ENCODE results near the gene CASR.

The CASR gene

DNA sequence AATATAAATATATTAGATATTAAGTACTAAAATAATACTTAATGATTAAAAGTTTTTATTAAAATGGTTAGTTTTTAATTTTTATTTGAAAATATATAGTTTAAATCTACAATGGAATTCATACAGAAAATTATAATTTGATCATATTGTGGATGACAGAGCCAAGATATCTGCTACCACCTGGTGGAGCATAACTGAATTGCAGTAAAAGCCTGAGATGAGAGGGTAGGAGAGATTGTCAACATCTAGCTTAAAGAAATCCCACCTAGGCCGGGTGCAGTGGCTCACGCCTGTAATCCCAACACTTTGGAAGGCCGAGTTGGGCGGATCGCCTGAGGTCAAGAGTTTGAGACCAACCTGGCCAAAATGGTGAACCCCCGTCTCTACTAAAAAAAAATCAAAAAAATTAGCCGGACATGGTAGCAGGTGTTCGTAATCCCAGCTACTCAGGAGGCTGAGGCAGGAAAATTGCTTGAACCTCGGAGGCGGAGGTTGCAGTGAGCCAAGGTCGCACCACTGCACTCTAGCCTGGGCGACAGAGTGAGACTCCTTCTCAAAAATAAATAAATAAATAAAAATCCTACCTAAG is 116.5 kb downstream of the CASR start:
- in situ Hi-C loops (cut with MboI; ENCODE audit: low sequenced_read_pairs): no loop called here

GRCh38 chr3:122301063-122301462 is 117.6 kb downstream of the CASR start:
- in situ Hi-C loops (cut with MboI; ENCODE audit: low sequenced_read_pairs): no loop called here

DNA sequence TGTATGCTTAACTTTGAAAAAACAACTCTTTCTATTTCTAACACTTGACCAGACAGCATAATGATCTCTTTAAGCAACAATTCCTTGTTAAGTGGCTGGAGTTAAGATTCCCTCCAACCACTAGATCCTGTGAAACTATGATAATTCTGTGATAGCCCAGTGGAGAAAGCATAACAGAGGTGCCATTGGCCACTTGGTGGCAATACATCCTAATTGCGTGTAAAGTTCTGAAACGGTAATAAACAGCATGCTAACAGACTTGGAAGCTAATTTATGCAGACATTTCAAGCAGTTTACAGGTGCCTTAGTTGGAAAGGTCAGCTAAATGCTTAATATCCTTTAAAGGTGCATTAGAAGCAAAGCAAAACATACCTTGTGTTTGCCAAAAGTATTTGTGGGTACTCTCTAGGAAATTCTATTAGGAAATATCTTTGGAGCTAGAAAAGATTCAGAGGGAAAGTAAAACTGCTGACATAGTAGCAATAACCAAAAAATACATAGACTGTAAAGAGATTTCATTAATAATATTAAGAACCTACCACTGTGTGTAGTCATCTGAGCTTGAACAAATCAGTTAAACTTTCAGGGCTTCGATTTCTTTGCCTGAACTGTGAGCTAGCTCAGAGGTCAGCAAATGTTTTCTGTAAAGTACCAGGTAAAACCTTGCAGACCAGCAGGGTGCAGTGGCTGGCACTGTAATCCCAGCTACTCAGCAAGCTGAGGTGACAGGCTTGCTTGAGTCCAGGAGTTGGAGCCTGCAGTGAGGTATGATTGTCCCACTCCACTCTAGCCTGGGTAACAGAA is 122.6 kb downstream of the CASR start:
- in situ Hi-C loops (cut with MboI; ENCODE audit: low sequenced_read_pairs): no loop called here

DNA sequence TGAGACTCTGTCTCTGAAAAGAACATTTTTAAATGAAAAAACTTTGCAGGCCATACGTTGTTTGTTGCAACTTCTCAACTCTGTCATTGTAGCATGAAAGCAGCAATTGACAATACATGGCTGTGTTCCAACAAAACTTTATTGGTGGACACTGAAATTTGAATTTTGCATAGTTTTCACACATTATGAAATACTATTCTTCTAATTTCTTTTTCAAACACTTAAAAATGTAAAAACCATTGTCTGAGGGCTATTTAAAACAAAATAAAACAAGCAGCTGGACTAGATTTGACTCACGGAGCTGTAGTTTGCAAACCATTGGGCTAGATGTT is 123.1 kb downstream of the CASR start:
- in situ Hi-C loops (cut with MboI; ENCODE audit: low sequenced_read_pairs): no loop called here

GRCh38 chr3:122307094-122307687 is 123.7 kb downstream of the CASR start:
- in situ Hi-C loops (cut with MboI; ENCODE audit: low sequenced_read_pairs): no loop called here

DNA sequence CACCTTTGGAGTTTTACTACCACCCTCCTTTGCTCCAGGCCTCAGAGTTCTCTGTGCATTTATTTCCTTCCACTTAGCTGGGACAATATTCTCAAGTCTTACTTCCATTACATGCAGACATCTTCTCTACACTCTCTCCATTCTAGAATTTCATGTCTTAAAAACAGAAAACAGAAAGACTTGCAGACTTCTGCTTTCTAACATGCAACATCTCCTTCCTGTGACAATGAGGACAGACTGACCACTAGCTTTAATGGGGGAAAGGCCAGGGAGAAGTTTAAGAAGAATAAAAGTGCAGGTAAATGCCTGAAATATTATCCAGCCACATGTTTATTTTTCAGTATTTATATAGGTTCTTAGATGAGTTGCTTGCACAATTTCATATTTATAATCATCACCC is 124.5 kb downstream of the CASR start:
- in situ Hi-C loops (cut with MboI; ENCODE audit: low sequenced_read_pairs): no loop called here

- in situ Hi-C loops (cut with MboI; ENCODE audit: low sequenced_read_pairs): no loop called here
Measured at GRCh38 chr3:122310361-122310760, 126.9 kb downstream of the CASR start.

DNA sequence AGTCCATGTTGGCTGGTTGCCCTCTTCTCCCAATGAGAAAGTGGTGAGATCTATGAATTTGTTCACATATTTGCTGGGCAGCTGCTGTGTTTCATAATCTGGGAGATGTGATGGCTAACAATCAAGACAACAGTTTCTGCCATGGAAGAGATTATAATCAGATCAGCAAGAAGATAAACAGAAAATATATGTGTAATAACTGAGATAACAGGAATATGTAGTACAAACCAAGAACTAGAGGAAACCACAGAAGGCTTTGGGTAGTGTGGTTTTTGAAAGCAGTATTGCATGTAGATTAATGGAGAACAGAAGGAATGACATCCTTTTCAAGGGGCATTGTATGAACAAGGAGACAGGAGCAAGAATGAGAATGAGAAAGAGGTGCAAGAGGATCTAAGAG is 129.4 kb downstream of the CASR start:
- in situ Hi-C loops (cut with MboI; ENCODE audit: low sequenced_read_pairs): no loop called here

GRCh38 chr3:122313281-122313680 is 129.8 kb downstream of the CASR start:
- in situ Hi-C loops (cut with MboI; ENCODE audit: low sequenced_read_pairs): no loop called here

- in situ Hi-C loops (cut with MboI; ENCODE audit: low sequenced_read_pairs): no loop called here
Measured at GRCh38 chr3:122314228-122314876, 130.9 kb downstream of the CASR start.

DNA sequence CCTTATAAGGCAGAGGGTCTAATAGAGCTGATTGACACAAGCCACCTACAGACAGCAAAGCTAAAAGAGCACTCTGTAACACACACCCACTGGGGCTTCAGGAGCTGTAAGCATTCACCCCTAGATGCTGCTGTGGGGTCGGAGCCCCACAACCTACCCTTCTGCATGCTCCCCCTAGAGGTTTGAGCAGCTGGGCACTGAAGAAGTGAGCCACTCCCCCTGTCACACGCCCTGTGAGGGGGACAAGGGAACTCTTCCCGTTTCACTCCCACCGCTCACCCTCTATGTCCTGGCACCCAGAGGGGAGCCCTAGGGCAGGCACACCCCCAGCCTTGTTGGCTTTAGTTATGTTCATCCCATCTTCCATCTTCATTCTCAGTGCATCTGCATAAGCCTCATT is 132.2 kb downstream of the CASR start:
- in situ Hi-C loops (cut with MboI; ENCODE audit: low sequenced_read_pairs): no loop called here

DNA sequence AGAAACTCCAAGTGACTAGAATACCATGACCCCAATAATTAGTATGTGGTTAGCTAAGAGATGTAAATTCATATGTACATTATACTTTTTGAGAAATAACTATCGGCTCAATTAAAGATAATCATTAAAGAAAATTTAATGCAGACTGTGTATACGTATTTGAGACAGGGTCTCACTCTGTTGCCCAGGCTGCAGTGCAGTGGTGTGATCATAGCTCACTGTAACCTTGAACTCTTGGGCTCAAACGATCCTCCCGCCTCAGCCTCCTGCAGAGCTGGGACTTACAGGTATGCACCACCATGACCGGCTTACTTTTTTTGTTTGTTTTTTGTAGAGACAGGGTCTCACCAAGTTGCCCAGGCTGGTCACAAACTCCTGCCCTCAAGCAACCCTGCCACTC is 132.9 kb downstream of the CASR start:
- in situ Hi-C loops (cut with MboI; ENCODE audit: low sequenced_read_pairs): no loop called here

DNA sequence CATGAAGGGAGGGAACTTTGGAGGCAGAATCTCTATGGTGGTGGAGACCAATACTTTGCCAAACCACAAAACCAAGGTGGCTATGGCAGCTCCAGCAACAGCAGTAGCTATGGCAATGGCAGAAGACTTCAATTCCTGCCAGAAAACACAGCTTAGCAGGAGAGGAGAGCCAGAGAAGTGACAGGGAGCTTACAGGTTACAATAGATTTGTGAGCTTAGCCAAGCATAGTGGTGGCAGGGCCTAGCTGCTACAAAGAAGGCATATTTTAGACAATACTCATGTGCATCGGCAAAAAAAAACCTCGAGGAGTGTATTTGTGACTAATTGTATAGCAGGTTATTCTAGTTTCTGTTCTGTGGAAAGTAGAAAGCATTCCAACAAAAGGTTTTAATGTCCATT is 135.2 kb downstream of the CASR start:
- in situ Hi-C loops (cut with MboI; ENCODE audit: low sequenced_read_pairs): no loop called here

DNA sequence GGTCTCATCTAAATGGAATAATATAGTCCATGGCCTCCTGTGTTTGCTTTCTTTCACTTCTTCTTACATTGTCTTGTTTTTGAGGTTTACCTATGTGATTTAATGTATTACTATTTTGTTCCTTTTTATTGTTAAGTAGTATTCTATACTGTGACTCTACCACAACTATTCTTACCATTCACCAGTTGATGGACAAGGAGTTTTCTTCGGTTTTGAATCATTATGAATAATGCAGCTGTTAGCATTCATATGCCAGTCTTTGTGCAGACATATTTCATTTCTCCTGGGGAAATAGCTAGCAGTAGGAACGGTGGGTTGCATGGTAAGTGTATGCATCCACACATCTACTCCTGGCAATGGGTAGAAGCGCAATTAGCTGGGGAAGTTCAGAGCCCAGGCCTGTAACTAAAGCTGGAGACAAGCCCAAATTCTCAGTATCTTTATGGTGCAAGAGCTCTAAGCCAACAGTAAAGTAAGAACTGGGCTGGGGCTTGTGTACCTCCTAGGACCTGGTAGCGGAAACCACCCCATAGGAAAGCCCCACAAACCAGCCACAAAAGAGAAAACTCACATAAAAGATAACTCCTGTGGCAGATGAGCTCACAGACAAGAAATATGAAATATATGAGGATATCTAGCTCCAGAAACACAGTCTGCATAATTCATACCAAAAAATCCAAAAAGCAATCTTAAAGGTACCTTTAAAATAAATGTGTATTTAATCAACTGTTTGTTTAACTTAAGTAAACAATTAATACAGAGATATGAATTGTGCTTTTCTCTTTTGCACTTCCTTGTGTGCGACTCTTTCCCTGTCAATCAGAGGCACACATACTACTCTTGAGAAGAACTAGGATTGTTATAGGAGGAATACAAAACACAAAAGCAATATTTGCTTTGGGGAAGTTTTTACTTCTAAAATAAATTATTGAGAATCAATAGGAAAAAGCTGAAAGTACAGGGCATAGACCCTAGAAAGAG is 138.9 kb downstream of the CASR start:
- in situ Hi-C loops (cut with MboI; ENCODE audit: low sequenced_read_pairs): no loop called here

DNA sequence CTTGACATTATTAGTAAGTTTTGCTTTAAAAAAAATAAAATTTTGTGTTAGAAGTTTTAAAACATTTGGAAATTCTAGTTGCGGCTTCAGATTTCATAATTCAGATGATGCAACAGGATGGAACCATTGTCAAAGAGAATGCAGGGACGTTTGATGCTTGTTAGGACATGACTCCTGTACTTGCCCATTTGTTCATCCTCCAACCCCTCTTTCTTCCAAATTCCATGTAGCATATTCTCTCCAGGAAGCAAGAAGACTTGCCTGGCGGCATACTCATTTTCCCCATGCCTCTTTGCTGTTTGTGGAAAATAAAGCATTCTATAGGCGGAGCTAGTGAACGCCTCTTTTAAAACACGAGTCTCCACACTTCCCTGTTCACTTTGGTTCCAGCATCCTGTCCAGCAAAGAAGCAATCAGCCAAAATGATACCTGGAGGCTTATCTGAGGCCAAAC is 141.4 kb downstream of the CASR start, which contains the start of gene CSTA:
CSTA (plus strand) TSS at position 378 of the 453 bp plus-strand sequence; CDS start at position 423, 45 bp downstream.
- in situ Hi-C loops (cut with MboI; ENCODE audit: low sequenced_read_pairs): no loop called here

DNA sequence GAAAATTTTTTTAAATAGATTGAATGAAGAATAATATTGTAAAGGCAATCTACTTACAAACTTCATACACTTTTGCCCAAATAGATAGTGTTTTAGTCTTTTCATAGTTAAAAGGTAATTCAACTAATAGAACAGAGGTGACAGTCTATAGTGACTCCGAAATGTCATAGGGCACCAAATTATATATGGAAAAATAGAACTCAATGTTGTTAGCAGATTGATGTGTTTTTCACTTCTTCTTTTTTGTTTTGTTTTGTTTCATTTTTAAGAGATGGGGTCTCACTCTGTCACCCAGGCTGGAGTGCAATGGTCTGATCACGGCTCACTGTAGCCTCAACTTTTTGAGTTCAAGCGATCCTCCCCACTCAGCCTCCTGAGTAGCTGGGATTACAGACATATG is 142.3 kb downstream of the CASR start:
- in situ Hi-C loops (cut with MboI; ENCODE audit: low sequenced_read_pairs): no loop called here

GRCh38 chr3:122331886-122332285 is 148.4 kb downstream of the CASR start:
- in situ Hi-C loops (cut with MboI; ENCODE audit: low sequenced_read_pairs): no loop called here

- in situ Hi-C loops (cut with MboI; ENCODE audit: low sequenced_read_pairs): no loop called here
Measured at GRCh38 chr3:122332551-122332950, 149.1 kb downstream of the CASR start.
